OCI-LY7 (cell line): ENCODE results near the gene NDUFA13. TPM values are rescaled to one million over a fixed set of nuclear protein-coding genes. Genes with fewer than 3 reads are reported as not detected.

Experiments
- BruUV-seq: library from RNA; stranded (reverse); fragments of 400-500 nt; replicated peaks from 2 replicates; lab custom pipeline; 2021; lab: Mats Ljungman, UMichigan
- CTCF ChIA-PET: fragments of 300-600 bp; sonication (Branson Sonifier 250); formaldehyde crosslinking; loops from one replicate; lab custom pipeline; 2022; ENCODE audit warnings: antibody characterized with exemption; ENCODE audit not compliant: unreplicated experiment; lab: Charles Lee
- POLR2A ChIA-PET: fragments of 300-600 bp; sonication (Branson Sonifier 250); formaldehyde crosslinking; loops from one replicate; lab custom pipeline; 2022; ENCODE audit warnings: antibody characterized with exemption; lab: Charles Lee
- DNase-seq: peaks from one replicate; pipeline ENCODE4 v3.0.0-alpha.2; 2015; ENCODE audit warnings: low spot score
- H2AFZ ChIP-seq: fragments of 200-600 bp; sonication (generic), shearing (Covaris generic); 2 replicates; pipeline ENCODE4 v1.6.1; 2014; ENCODE audit warnings: mild to moderate bottlenecking, antibody characterized with exemption, low read length, moderate library complexity
- H3K27ac ChIP-seq: fragments of 200-600 bp; sonication (generic); 2 replicates; pipeline ENCODE4 v1.5.1; 2014; ENCODE audit warnings: mixed run types, low read depth, mild to moderate bottlenecking, moderate library complexity, low read length, inconsistent platforms; ENCODE audit not compliant: poor library complexity, severe bottlenecking
- H3K36me3 ChIP-seq: fragments of 200-600 bp; sonication (generic); 2 replicates; pipeline ENCODE4 v1.6.1; 2014; ENCODE audit warnings: mild to moderate bottlenecking, antibody characterized with exemption, low read length, moderate library complexity, mixed read lengths; ENCODE audit not compliant: insufficient read depth
- H3K4me1 ChIP-seq: fragments of 200-600 bp; sonication (generic); 2 replicates; pipeline ENCODE4 v1.5.1; 2014; ENCODE audit warnings: mild to moderate bottlenecking, low read length; ENCODE audit not compliant: insufficient read depth, poor library complexity, severe bottlenecking
- H3K4me2 ChIP-seq: fragments of 200-600 bp; sonication (generic); 2 replicates; pipeline ENCODE4 v1.6.1; 2014; ENCODE audit warnings: mild to moderate bottlenecking, low read length
- H3K4me3 ChIP-seq: fragments of 200-600 bp; sonication (generic); 2 replicates; pipeline ENCODE4 v1.5.1; 2014; ENCODE audit warnings: mild to moderate bottlenecking, low read depth, low read length; ENCODE audit not compliant: poor library complexity, severe bottlenecking
- H3K79me2 ChIP-seq: fragments of 200-600 bp; sonication (generic); 2 replicates; pipeline ENCODE4 v1.6.1; 2016; ENCODE audit warnings: low read depth, mild to moderate bottlenecking, low read length, moderate library complexity, mixed read lengths; ENCODE audit not compliant: insufficient read depth
- H3K9me2 ChIP-seq: fragments of 200-600 bp; sonication (generic); 2 replicates; pipeline ENCODE4 v1.6.1; 2016; ENCODE audit warnings: mild to moderate bottlenecking, low read length, mixed read lengths; ENCODE audit not compliant: insufficient read depth
- H3K9me3 ChIP-seq: fragments of 200-600 bp; sonication (generic); 2 replicates; pipeline ENCODE4 v1.6.1; 2014; ENCODE audit warnings: mild to moderate bottlenecking, mixed run types, low read length, mixed read lengths
- H4K20me1 ChIP-seq: fragments of 200-600 bp; sonication (generic); 2 replicates; pipeline ENCODE4 v1.6.1; 2014; ENCODE audit warnings: mild to moderate bottlenecking, antibody characterized with exemption, low read length, moderate library complexity, mixed read lengths; ENCODE audit not compliant: insufficient read depth
- EZH2phosphoT487 ChIP-seq: fragments of 200-600 bp; sonication (generic); IDR thresholded peaks from 2 replicates; pipeline ENCODE4 v1.6.1; 2018; ENCODE audit warnings: low read depth, borderline replicate concordance, mild to moderate bottlenecking, mixed run types, antibody characterized with exemption, low read length, moderate library complexity, mixed read lengths
- intact Hi-C: fragments of 100-400 bp; cut with micrococcal nuclease; formaldehyde crosslinking; loops from one replicate; pipeline ENCODE4 v1.10.0; 2022; ENCODE audit not compliant: unreplicated experiment
- total RNA-seq, 2 experiments: library from RNA; depleted of rRNA in 1 of 2; stranded (reverse); fragments of >200 nt in 1 of 2; shearing (Covaris generic) in 1 of 2; gene quantifications; 2 replicates each; pipeline ENCODE4 v1.2.3, GENCODE V29; 2014 to 2022
- TF ChIP-seq, protein P1 (sequence below): fragments of 200-600 bp; sonication (generic); conservative IDR thresholded peaks from 2 replicates; pipeline ENCODE4 v1.5.1; 2014; ENCODE audit warnings: mild to moderate bottlenecking, antibody characterized with exemption, low read length, moderate library complexity, mixed read lengths

NDUFA13 gene
- total RNA-seq, 2 experiments from 2014 or later: 275 to 429 TPM

- peaks cover 28% of the 10 kb centered on the region for H3K79me2 ChIP-seq
- TF ChIP-seq EZH2phosphoT487: no peak
- TF ChIP-seq, protein P1, sequence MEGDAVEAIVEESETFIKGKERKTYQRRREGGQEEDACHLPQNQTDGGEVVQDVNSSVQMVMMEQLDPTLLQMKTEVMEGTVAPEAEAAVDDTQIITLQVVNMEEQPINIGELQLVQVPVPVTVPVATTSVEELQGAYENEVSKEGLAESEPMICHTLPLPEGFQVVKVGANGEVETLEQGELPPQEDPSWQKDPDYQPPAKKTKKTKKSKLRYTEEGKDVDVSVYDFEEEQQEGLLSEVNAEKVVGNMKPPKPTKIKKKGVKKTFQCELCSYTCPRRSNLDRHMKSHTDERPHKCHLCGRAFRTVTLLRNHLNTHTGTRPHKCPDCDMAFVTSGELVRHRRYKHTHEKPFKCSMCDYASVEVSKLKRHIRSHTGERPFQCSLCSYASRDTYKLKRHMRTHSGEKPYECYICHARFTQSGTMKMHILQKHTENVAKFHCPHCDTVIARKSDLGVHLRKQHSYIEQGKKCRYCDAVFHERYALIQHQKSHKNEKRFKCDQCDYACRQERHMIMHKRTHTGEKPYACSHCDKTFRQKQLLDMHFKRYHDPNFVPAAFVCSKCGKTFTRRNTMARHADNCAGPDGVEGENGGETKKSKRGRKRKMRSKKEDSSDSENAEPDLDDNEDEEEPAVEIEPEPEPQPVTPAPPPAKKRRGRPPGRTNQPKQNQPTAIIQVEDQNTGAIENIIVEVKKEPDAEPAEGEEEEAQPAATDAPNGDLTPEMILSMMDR: peak; percentile 92
- H3K9me2 ChIP-seq: no peaks in the 10 kb centered on the region
- H3K9me3 ChIP-seq: no peaks in the 10 kb centered on the region
- peaks cover 33% of the 10 kb centered on the region for H3K4me1 ChIP-seq
- H2AFZ ChIP-seq: no peak overlapping the region
- no peak overlapping the region for H3K4me3 ChIP-seq
- H4K20me1 ChIP-seq: 0 out of 2 replicates have a peak, but pooled peaks cover 3% of the 10 kb centered on the region
- POLR2A ChIA-PET: interaction anchor here (1.1 to 2.1 kb wide), 3 partner anchors 85 to 126 kb away, joined by 5 to 10 read pairs (median 7); partner anchors contain the start of gene GATAD2A
- intact Hi-C loops: loop anchor here (1.0 to 5.0 kb wide), 4 partner anchors 83 to 298 kb away; partner anchors contain the start of genes BORCS8 and RFXANK
- peak overlapping the region; percentile 90 for H3K27ac ChIP-seq
- H3K36me3 ChIP-seq: peaks cover 48% of the 10 kb centered on the region
- no TSS peak for BruUV-seq
- H3K4me2 ChIP-seq: peak overlapping the region; percentile 64
- peak; percentile 86 for DNase-seq
- CTCF ChIA-PET: interaction anchor here (0.6 to 1.4 kb wide), 5 partner anchors 85 to 126 kb away, joined by 3 to 5 read pairs (median 4); partner anchors contain the start of gene GATAD2A
Measured at GRCh38 chr19:19490214-19490968, 25.6 kb upstream of the NDUFA13 start.

DNA sequence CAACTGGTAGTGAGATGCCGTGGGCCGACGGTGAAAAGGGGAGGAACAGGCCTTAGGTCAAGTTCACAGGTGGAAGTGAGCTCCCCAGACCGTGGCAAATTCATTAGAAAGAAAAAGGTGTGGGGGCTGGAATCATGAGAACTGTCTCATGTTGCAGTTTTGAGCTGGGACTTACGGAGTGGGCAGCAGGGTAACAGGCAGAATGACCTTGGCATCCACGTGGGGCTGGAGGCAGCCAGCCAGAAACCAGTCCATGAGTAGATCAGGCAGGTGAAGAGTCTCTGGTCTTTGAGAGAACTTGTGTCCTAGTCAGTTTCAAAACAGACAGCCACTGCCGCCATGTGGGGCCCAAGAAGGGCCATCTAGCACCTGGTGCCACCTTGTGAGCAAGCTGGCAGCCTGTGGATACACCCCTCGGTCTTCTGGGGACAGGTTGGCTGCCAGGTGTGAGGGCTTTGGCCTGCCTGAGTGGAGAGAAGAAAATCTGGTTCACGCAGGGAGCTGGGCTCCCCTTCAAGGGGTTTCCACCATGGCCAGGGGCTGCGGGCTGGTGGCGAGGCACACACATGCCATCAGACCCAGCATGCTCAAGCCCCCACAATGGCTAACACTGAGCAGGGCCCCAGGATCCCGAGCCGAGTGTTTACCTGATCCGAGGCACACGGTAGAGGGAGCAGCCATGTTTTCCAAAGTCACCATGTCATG, 24.6 kb upstream of the NDUFA13 start:
- no peak for TF ChIP-seq EZH2phosphoT487
- TF ChIP-seq, protein P1: no peak
- DNase-seq: no peak
- H3K9me3 ChIP-seq: no peaks in the 10 kb centered on the region
- peaks cover 28% of the 10 kb centered on the region for H3K79me2 ChIP-seq
- H2AFZ ChIP-seq: no peak overlapping the region
- H3K4me3 ChIP-seq: no peak overlapping the region
- BruUV-seq: no TSS peak
- ChIA-PET POLR2A (interaction anchor here (0.6 to 2.1 kb wide), 2 partner anchors 11 to 86 kb away, joined by 3 to 7 read pairs; partner anchors contain the start of gene GATAD2A), CTCF (interaction anchor here (1.4 kb wide), 1 partner anchor 125 kb away, joined by 5 read pairs; no protein-coding TSS in a partner anchor)
- peaks cover 33% of the 10 kb centered on the region for H3K4me1 ChIP-seq
- H3K4me2 ChIP-seq: no peak overlapping the region
- H3K9me2 ChIP-seq: no peaks in the 10 kb centered on the region
- H3K27ac ChIP-seq: no peak overlapping the region
- H3K36me3 ChIP-seq: peaks cover 56% of the 10 kb centered on the region
- H4K20me1 ChIP-seq: 0 out of 2 replicates have a peak, but pooled peaks cover 3% of the 10 kb centered on the region
- intact Hi-C loops: loop anchor here (5.0 kb wide), 1 partner anchor 104 kb away; no protein-coding TSS in a partner anchor
